Neural crest cell (in vitro differentiated cells): Measurements from ENCODE around the gene UPK1B. TPM values are rescaled to one million over a fixed set of nuclear protein-coding genes. Genes with fewer than 3 reads are reported as not detected.

ENCODE experiments used
- DNase-seq: peaks from one replicate; pipeline ENCODE4 v3.0.0; 2021; ENCODE audit warnings: low read depth, mixed read lengths, low spot score
- H3K27ac Mint-ChIP-seq: one replicate; pipeline ENCODE4 v1.8.0; 2021; ENCODE audit warnings: mild to moderate bottlenecking, mixed read lengths; ENCODE audit not compliant: unreplicated experiment
- H3K27me3 Mint-ChIP-seq: 2 replicates; pipeline ENCODE4 v1.8.0; 2021; ENCODE audit warnings: low read depth, mild to moderate bottlenecking, mixed read lengths
- H3K36me3 Mint-ChIP-seq: 2 replicates; pipeline ENCODE4 v1.8.0; 2021; ENCODE audit warnings: low read depth, mild to moderate bottlenecking, mixed read lengths
- H3K4me1 Mint-ChIP-seq: 2 replicates; pipeline ENCODE4 v1.8.0; 2021; ENCODE audit warnings: mixed read lengths
- H3K4me3 Mint-ChIP-seq: one replicate; pipeline ENCODE4 v1.8.0; 2021; ENCODE audit warnings: mild to moderate bottlenecking, mixed read lengths
- H3K9me3 Mint-ChIP-seq: 2 replicates; pipeline ENCODE4 v1.8.0; 2021; ENCODE audit warnings: mixed read lengths
- total RNA-seq: library from RNA; stranded (reverse); gene quantifications from 2 replicates; pipeline ENCODE4 v1.2.1, GENCODE V29; 2021
- TF ChIP-seq, protein P1 (sequence below): fragments of 200-600 bp; sonication (generic); conservative IDR thresholded peaks from 2 replicates; pipeline ENCODE4 v1.5.0; 2021; ENCODE audit warnings: antibody characterized with exemption, mild to moderate bottlenecking

The UPK1B gene
- total RNA-seq, 1 donor from 2014 or later: not detected

DNA sequence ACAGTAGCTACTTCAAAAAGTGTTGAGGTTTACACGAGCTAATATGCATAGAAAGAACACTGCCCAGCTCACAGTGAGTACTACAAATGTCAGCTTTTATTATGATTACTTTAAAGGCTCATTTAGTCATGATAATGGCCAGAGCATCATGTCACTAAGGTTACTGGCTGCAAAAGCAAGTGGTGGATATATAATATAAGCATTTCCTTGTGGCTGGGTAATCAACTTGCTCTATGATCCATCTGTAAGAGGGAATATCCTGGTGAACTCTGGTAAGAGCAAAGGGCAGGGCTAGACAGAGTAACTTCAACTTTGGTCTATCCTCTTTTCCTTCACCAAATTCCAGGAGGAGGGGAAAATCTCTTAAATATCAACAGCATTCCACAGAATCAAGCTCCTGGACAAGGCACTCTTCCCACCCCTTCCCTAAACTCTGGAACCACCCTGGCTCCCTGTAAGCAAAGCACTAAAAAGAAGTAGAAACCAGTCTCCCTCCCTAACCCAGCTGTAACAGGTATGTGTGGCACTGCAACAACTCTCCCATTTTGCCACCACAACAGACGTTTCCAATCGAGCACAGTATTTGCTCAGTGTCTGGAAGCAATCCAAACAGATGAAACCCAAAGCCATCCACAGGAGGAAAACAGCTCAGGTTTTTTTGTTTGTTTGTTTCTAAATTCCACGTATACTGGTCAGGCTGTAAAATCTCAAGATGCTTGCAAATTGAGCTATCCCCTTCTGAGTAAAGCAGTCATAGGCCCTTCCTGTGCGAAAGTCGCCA, 53.9 kb downstream of the UPK1B start:
- TF ChIP-seq, protein P1, sequence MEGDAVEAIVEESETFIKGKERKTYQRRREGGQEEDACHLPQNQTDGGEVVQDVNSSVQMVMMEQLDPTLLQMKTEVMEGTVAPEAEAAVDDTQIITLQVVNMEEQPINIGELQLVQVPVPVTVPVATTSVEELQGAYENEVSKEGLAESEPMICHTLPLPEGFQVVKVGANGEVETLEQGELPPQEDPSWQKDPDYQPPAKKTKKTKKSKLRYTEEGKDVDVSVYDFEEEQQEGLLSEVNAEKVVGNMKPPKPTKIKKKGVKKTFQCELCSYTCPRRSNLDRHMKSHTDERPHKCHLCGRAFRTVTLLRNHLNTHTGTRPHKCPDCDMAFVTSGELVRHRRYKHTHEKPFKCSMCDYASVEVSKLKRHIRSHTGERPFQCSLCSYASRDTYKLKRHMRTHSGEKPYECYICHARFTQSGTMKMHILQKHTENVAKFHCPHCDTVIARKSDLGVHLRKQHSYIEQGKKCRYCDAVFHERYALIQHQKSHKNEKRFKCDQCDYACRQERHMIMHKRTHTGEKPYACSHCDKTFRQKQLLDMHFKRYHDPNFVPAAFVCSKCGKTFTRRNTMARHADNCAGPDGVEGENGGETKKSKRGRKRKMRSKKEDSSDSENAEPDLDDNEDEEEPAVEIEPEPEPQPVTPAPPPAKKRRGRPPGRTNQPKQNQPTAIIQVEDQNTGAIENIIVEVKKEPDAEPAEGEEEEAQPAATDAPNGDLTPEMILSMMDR: no peak
- H3K27ac Mint-ChIP-seq: no peak overlapping the region
- no peaks in the 10 kb centered on the region for H3K27me3 Mint-ChIP-seq
- H3K4me3 Mint-ChIP-seq: no peak overlapping the region
- H3K36me3 Mint-ChIP-seq: peaks cover 14% of the 10 kb centered on the region
- no peaks in the 10 kb centered on the region for H3K4me1 Mint-ChIP-seq
- no peak for DNase-seq
- no peaks in the 10 kb centered on the region for H3K9me3 Mint-ChIP-seq

DNA sequence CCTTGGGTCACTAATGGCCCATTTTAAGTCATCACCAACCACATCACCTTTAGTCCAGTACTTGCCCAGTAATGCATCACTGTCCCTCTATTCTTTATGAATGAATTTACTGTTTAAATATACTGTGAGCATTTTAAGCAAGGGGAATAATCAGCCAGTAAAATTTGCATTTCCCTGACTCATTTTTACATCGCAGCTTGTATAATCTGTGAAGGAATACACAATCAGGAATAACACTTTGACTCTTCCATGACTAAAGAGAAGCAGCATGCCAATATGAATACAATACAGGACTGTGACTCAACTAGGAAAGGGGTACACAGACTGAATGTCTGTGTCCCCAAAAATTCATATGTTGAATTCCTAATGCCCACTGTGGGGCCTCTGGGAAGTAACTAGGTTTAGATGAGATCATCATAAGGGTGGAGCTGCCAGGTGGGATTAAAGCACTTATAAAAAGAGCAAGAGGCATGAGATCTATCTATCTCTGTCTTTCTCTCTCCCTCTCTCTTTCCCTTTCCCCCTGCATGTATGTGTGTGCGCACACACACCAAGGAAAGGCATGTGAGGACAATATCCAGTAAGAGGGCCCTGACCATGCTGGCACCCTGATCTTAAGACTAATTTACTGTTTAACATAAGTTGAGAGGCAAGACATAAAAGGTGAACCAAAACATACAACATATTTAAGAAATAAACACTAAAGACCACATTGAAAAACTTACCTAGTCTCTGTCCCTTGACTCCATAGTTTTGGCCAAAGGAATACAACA, 55.2 kb downstream of the UPK1B start:
- Mint-ChIP-seq H3K9me3 (no peaks in the 10 kb centered on the region), H3K27me3 (no peaks in the 10 kb centered on the region), H3K4me1 (no peaks in the 10 kb centered on the region), H3K36me3 (peaks cover 14% of the 10 kb centered on the region), H3K27ac (no peak overlapping the region), H3K4me3 (no peak overlapping the region)
- TF ChIP-seq, protein P1: no peak
- no peak for DNase-seq

DNA sequence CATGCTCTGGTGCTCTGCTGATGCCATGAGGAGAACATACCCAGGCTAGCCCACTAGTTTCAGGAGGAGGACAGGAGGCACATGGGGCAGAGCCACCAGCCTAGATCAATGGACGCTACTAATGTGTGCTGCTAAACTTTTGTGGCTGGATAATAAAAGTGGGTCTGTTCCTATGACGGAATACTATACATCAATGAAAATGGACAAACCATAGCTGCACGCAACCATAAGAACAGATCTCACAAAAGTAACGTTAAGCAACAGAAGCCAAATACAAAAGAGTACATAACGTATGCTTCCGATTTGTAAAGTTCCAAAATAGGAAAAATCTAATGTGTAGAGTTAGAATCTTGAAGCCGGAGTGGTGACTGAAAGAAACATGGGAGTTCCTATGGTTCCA, 55.8 kb downstream of the UPK1B start:
- H3K9me3 Mint-ChIP-seq: no peaks in the 10 kb centered on the region
- no peaks in the 10 kb centered on the region for H3K4me1 Mint-ChIP-seq
- TF ChIP-seq, protein P1: no peak
- no peaks in the 10 kb centered on the region for H3K27me3 Mint-ChIP-seq
- peaks cover 14% of the 10 kb centered on the region for H3K36me3 Mint-ChIP-seq
- no peak for DNase-seq
- H3K27ac Mint-ChIP-seq: no peak overlapping the region
- H3K4me3 Mint-ChIP-seq: no peak overlapping the region

DNA sequence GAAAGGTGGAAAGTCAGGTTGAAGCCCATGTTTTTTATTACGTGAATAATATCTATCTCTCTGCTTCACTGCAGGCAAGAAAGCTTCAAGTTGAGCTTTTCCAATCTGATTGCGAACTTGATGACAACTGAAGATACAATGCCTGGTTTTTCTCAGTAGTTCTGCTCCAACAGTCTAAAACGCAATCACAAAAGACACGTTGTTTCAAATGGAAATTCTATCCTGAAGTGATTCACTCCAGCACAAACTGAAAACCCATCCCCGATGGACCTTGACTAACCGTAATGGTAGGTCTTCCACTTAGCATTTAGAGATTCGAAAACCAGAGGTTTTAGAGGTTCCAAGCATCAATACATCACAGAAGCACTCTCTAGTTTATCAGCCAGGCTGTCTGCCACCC, 56.7 kb downstream of the UPK1B start:
- Mint-ChIP-seq H3K36me3 (peaks cover 14% of the 10 kb centered on the region), H3K4me1 (no peaks in the 10 kb centered on the region), H3K27ac (no peak overlapping the region), H3K27me3 (no peaks in the 10 kb centered on the region), H3K4me3 (no peak overlapping the region), H3K9me3 (no peaks in the 10 kb centered on the region)
- TF ChIP-seq, protein P1: no peak
- no peak for DNase-seq

DNA sequence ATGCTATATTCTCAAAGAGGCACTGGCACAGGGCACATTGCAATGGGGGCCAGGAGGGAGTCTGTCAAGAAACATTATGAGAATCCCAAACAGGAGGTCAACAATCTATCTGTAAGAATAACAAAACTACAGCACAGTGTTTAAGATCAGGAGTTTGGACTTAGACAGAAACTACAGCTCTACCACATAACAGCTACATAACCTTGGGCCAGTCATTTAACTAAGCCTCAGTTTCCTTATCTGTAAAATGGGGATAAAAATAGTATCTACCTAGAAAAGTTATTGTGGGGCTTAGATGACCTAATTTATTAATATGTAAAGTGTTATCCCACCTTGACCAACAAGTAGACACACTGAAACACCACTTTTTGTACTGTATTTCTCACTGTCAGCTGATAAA, 57.3 kb downstream of the UPK1B start:
- no peak for DNase-seq
- H3K36me3 Mint-ChIP-seq: peaks cover 14% of the 10 kb centered on the region
- no peaks in the 10 kb centered on the region for H3K4me1 Mint-ChIP-seq
- no peak overlapping the region for H3K4me3 Mint-ChIP-seq
- no peaks in the 10 kb centered on the region for H3K9me3 Mint-ChIP-seq
- H3K27me3 Mint-ChIP-seq: no peaks in the 10 kb centered on the region
- TF ChIP-seq, protein P1: no peak
- H3K27ac Mint-ChIP-seq: no peak overlapping the region
